Epithelial cell of prostate (primary cell): ENCODE measurements around the gene DEXI.
A peak's percentile ranks its signal among the peaks of the same experiment; 100 is the strongest.
"Not testable (repeated sequence)": the region's sequence is repeated elsewhere in the genome, so short reads cannot be mapped to it uniquely, and the experiment has no call there.

ENCODE experiments used
- DNase-seq: peaks from one replicate; pipeline ENCODE4 v3.0.0-alpha.2; 2011; ENCODE audit warnings: low read depth, low spot score
- H3K27ac ChIP-seq: fragments of 450-650 bp; 2 replicates; pipeline ENCODE4 v1.5.1; 2017; ENCODE audit warnings: mild to moderate bottlenecking

Gene DEXI

GRCh38 chr16:10944249-10945064 is 2.2 kb upstream of the DEXI start, which contains the start of gene CLEC16A:
Gene CLEC16A, plus strand, starts transcription at chr16:10944564. Its CDS starts 154 bp downstream, at chr16:10944718.
- DNase-seq: peak; percentile 82
- peak within 1 kb of the TSS; percentile 22 for H3K27ac ChIP-seq

DNA sequence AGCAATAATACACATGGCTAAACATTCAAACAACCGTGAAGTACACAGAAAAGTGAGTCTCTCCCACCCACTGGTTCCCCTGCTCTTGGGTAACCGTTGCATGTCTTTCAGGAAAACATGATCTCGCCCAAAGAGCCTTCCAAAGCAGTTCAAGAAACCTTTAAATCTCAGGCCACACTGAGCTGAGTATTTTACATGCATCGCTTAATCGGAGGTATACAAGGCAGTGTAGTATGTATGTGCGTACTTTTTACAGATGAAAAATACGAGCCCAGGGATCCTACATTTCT is 741 bp upstream of the DEXI start:
- no peak for DNase-seq
- no peak overlapping the region for H3K27ac ChIP-seq

- H3K27ac ChIP-seq: peak overlapping the region; percentile 22
- not testable (repeated sequence) for DNase-seq
These were observed 325 bp downstream of the DEXI start for GRCh38 chr16:10941935-10942351.

- no peak overlapping the region for H3K27ac ChIP-seq
- DNase-seq: no peak
These were observed 938 bp downstream of the DEXI start for GRCh38 chr16:10941127-10941933.

DNA sequence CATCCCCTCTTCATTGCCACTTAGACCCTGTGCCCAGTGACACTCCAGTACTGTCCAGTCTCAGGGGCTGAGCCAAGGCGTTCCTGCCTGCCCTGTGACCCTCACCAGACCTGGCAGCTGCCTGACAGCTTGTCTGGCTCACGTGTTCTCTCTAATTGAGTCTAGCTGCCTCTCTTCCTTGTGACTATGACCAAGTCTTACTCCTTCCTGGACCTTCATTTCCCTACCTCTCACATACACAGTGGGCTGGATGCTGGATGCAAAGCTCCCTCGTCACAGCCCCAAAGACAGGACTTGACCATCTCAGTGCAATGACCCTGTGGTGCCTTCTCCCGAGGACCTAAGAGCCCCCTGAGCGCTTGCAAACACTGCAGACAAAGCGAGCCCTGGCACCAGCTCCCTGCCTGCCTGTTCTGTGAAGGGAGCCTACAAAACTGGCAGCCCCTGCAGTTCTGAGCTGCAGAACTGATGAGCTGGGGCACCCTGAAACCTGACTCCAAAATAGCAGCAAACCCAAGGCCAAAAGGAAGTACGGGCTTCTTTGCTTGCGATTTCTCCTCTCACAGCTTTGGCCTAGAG is 1.7 kb downstream of the DEXI start:
- no peak for DNase-seq
- H3K27ac ChIP-seq: no peak overlapping the region

DNA sequence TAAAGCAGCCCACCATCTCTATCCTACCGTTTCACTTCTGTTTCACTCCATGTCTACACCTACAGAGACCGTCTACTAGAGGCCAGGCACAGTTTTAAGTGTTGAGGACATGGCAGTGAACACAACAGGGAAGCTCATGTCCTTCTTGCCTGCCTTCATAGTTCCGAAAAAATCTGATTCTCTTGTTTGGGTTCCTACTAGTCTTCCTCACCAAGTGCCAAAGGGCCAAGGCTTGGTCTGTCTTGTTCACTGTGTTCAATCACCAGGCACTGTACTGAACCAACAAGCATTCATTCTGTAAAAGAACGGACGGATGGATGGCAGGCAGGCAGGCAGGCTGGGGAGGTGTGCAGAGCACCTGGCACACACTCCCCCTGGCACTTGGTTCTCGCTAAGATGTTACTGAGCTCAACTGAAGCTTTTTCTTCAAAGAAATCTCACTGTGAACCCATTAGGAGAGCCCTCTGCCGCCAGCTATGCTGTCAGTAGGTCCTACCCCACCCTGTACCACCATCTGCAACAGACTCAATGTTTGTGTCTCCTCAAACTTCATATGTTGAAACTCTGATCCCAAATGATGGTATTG is 2.5 kb downstream of the DEXI start:
- DNase-seq: no peak
- H3K27ac ChIP-seq: no peak overlapping the region

DNA sequence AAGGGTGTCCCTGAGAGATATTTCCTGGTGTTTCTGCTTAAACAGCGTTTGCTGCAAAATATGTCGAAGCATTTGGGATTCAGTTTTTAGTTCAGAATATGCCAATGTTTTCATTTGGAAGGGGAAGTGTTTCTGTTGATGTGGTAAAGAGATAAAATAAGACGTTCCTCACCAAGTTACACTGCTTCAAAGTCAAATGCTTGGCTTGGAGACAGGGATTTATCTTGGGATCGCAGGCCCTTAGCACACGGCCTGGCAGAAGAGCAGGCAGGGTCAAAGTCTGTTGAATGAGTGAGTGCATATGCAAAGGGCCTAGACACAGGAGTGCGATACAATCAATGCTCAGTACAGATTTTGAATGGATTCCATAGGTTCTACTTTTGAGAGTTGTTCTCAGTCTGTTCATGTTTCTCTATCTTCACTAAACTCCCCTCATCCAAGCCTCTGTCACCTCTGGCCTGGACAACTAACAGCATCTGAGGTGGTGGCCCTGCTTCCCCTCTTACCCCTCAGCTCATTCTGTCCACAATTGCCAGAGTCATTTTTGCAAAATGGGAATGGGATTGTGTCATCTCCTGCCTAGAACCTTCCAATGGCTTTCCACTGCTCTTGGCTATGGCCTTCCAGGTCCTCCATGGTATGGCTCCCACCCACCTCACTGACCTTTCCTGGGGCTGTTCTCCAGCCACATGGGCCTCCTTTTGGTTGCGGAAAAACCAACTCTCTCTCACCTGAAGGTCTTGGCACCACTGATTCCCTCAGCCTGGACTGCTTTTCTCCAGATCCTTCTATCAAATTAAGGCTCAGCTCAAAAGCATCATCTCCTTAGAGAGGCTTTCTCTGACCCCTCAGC is 3.2 kb downstream of the DEXI start:
- no peak overlapping the region for H3K27ac ChIP-seq
- no peak for DNase-seq

GRCh38 chr16:10938321-10938720 is 3.9 kb downstream of the DEXI start:
- H3K27ac ChIP-seq: no peak overlapping the region
- no peak for DNase-seq

DNA sequence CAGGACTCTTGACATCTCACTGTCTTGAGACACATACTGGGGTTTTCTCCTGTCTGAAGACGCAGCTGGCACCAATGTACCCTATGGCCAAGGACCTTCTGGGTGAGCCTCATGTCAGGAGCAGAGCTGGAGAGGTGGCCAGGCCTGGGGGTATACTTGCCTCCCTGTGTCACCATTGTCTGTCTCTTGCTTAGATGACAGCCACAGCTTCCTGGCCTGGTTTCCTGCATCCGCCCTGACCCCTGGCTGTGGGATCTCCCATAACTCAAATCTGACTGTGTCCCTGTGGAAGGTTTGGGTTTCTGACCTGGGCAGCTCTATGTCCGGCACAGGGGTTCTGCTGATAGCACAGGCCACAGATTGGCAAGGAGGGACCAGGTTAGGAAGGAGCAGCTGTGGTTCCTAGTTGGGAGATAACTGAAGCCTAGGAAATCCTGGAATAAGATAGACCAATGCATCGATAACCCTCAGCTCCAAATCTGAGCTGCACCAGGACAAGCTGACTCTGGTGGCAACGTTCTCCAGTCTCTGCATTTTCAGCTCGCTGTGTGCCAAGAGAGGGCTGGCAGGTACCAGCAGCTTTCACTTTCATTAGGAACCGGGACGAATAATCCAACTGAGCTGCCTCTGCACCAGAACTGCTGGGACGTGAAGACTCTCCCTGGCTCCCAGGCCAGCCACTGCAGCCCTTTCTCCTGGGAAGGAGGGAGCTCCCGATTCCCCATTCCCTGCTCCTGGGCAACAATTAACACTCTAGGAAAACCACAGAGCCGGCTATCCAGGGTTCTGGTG is 5.0 kb downstream of the DEXI start:
- DNase-seq: no peak
- no peak overlapping the region for H3K27ac ChIP-seq

GRCh38 chr16:10936272-10936984 is 5.8 kb downstream of the DEXI start:
- no peak overlapping the region for H3K27ac ChIP-seq
- DNase-seq: no peak

DNA sequence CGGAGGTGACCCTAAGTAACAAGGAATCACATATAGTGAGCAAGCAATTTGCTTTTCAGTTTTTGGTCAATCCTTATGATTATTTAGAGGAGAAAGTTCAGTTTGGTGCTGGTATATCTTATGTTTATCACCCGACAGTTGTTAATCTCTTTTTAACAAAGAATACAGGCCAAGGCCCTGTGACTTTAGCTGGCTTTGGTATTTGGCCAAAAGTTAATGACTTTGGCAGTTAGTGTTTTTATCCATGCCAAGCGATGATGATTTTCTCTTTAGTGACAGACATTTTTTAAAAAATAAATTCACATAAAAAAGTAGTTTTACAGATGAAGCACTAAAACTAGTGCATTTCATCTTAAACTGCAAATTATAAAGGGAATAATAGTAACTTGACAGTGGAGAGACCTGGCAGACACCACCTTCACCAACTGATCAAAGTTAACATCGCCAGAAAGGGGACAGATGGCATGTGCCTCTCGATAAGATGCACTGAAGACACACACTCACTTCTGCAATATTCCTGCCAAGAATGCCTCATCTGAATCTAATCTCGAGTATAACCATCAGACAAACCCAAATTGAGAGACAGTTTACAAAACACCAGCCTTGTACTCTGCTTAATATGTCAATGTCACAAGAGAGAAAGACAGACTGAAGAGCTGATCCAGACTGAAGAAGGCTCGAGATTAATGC is 6.9 kb downstream of the DEXI start:
- no peak for DNase-seq
- no peak overlapping the region for H3K27ac ChIP-seq

DNA sequence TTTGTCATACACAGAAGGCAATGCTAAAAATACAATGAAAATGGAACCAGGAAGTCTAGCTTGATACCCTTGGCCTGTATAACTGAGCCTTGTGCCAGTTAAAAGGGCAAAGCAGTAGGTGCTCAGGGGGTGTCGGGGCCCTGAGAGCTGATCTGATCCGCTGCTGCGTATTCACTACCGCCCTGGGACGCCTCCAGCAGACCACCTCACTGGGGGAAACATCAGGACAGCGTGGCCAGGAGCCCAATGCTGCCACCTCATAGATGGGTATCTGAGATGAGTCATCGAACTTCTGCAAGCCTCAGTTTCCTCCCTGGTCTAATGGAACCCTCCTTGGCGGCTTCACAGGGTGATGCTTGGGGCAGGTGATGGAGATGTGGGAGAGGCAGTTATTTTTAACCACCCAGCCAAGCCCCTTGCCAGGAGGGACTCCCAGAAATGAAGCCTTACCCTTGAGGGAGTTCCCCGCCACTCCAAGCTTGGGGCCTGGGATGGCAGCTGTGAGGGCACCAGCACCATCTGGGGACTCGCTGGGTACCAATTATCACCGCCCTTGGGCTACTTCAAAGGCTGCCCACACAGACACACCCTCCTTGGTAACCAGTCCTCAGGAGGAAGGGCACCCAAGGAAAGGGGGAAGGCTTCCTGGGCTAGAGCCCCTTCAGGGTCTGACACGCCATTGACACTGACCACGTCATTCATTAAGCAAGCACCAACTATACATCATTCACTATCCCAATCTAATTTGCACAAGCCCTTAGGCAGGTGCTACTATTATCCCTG is 7.8 kb downstream of the DEXI start:
- no peak for DNase-seq
- H3K27ac ChIP-seq: no peak overlapping the region

DNA sequence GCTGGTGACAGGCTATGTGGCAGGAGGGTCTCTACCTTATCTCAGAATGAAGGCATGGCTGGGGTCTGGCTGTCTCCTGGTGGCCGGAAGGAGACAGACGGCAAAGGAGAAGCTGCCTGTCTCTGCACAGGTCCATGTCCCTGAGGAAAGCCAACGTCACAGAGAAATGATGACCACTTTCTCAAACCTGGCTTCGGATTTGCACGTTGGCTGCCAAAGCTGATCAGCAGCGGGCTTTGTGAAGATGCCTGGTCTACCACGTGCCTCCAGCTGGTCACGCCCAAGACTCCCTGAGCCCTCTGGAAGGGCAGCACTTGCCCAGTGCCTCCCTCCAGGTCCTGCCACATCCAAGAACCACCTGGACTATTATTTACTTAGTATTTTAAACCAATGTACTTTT is 8.4 kb downstream of the DEXI start:
- no peak for DNase-seq
- no peak overlapping the region for H3K27ac ChIP-seq

DNA sequence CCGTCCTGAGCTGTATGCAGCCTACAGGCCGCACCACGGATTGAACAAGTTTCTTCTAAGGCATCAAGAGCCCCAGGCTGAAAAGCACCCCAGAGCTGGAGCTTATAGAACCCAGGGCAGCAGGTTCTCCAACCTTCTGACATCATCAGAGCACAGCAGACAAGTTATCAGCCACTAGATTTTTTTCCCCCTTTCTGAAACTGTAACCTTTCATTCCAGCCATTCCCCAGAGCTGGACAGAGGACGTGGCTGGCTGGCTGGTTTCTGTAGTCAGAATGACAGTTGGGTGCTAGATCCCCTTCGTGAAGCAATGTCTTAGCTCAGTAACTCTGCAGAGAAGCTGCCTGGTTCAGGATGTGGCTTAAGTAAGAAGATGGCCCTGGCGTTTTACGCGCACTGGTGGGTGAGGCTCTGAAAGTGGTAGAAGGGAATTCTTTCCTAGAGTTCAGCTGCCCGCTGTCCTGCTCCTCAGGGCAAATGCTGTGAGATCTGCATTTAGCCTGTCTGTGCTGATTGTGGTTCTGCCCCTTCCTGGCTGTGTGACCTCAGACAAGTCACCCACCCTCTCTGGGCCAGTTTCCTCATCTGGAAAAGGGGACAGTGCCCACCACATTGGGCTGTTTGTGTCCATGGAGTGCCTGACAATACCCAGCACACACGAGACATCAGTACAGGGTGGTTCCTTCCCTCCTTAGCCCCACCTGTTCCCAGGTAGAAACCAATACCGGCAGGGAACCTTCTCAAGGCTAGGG is 9.1 kb downstream of the DEXI start:
- no peak overlapping the region for H3K27ac ChIP-seq
- no peak for DNase-seq

- no peak overlapping the region for H3K27ac ChIP-seq
- DNase-seq: no peak
These were observed 10.2 kb downstream of the DEXI start for GRCh38 chr16:10931977-10932632.

DNA sequence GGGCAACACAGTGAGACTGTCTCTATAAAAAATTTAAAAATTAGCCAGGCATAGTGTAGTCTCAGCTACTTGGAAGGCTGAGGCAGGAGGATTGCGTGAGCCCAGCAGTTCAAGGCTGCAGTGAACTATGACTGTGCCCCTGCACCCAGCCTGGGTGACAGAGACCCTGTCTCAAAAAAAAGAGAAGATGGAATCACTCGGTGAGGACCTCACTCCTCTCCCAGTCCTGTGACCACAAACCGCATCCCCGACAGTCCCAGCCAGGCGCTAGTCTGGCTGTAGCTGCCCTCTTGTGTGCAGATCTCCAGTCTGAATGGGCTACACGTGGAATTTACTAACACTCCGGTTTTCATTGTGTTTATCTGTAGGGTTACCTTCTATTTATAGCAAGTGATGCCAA is 11.1 kb downstream of the DEXI start:
- H3K27ac ChIP-seq: no peak overlapping the region
- DNase-seq: no peak
